B cell (primary cell): ENCODE data around the gene CCDC85C. TPM values are rescaled to one million over a fixed set of nuclear protein-coding genes. Genes with fewer than 3 reads are reported as not detected.

Experiments used
- ATAC-seq: fragments of 200-7000 bp; cut with Tn5 transposase; one replicate; pipeline ENCODE4 v1.10.0; 2021; ENCODE audit warnings: low read depth, mild to moderate bottlenecking, moderate number of reproducible peaks, moderate library complexity
- CTCF ChIA-PET: fragments of 350-600 bp; sonication (Branson Sonifier 250); formaldehyde crosslinking; loops from one replicate; lab custom pipeline; 2021; ENCODE audit warnings: antibody characterized with exemption, inconsistent platforms; lab: Charles Lee
- POLR2A ChIA-PET: fragments of 350-600 bp; sonication (Branson Sonifier 250); formaldehyde crosslinking; loops from one replicate; lab custom pipeline; 2021; ENCODE audit warnings: antibody characterized with exemption; lab: Charles Lee
- DNase-seq: peaks from one replicate; pipeline ENCODE4 v3.0.0; 2013
- H2AFZ ChIP-seq: 2 replicates; pipeline ENCODE4 v1.6.1; 2012; ENCODE audit warnings: mild to moderate bottlenecking, low read depth, low read length; ENCODE audit not compliant: insufficient read depth, poor library complexity, severe bottlenecking
- H3K27ac ChIP-seq, 2 donors: 1 replicate in 1 of 2; 2 replicates in 1 of 2; pipeline ENCODE4 v1.5.1; 2012 to 2013; ENCODE audit warnings: low read length in 2 of 2, mild to moderate bottlenecking in 2 of 2, moderate library complexity in 1 of 2
- H3K27me3 ChIP-seq, 4 experiments: fragments of 200-600 bp in 1 of 4; sonication (generic) in 1 of 4; replicated peaks in 1 of 4; 1 replicate in 2 of 4; 2 replicates in 2 of 4; pipeline versions ENCODE4 v1.6.1 to v1.7.0; 2013 to 2016; ENCODE audit warnings: low read length in 3 of 4, mild to moderate bottlenecking in 2 of 4, mixed read lengths in 1 of 4, moderate library complexity in 1 of 4; ENCODE audit not compliant: insufficient read depth in 4 of 4, control insufficient read depth in 3 of 4; ENCODE audit errors: control extremely low read depth in 1 of 4
- H3K36me3 ChIP-seq, 2 experiments: replicated peaks in 1 of 2; 1 replicate in 1 of 2; 2 replicates in 1 of 2; pipeline versions ENCODE4 v1.6.1 to v1.7.1; 2013; ENCODE audit warnings: low read length in 1 of 2; ENCODE audit not compliant: insufficient read depth in 2 of 2, control insufficient read depth in 1 of 2; ENCODE audit errors: control extremely low read depth in 1 of 2, extremely low read depth in 1 of 2
- H3K4me1 ChIP-seq, 2 donors: fragments of 200-600 bp in 1 of 2; sonication (generic) in 1 of 2; 1 replicate in 1 of 2; 2 replicates in 1 of 2; pipeline versions ENCODE4 v1.5.1 to v1.6.1; 2013 to 2017; ENCODE audit warnings: low read length in 2 of 2; ENCODE audit not compliant: control insufficient read depth in 2 of 2, insufficient read depth in 2 of 2
- H3K4me2 ChIP-seq: replicated peaks from 2 replicates; pipeline ENCODE3; 2012; ENCODE audit warnings: mild to moderate bottlenecking, low read depth, low read length; ENCODE audit not compliant: poor library complexity, severe bottlenecking
- H3K4me3 ChIP-seq, 5 experiments: fragments of 200-600 bp in 1 of 5; sonication (generic) in 1 of 5; 1 replicate in 3 of 5; 2 replicates in 2 of 5; pipeline versions ENCODE4 v1.5.1 to v1.7.0; 2011 to 2016; ENCODE audit warnings: low read length in 4 of 5, mild to moderate bottlenecking in 4 of 5, low read depth in 2 of 5, control low read depth in 1 of 5, moderate library complexity in 1 of 5; ENCODE audit not compliant: insufficient read depth in 1 of 5; ENCODE audit errors: control extremely low read depth in 1 of 5, extremely low read depth in 1 of 5
- H3K79me2 ChIP-seq: fragments of 200-600 bp; sonication (generic); one replicate; pipeline ENCODE4 v1.6.0; 2016; ENCODE audit warnings: low read length; ENCODE audit not compliant: control insufficient read depth, insufficient read depth
- H3K9ac ChIP-seq: fragments of 200-600 bp; sonication (generic); 2 replicates; pipeline ENCODE4 v1.6.1; 2017; ENCODE audit warnings: mild to moderate bottlenecking, low read length, moderate library complexity
- H3K9me3 ChIP-seq, 3 donors: one replicate each; pipeline versions ENCODE4 v1.6.1 to v1.7.1; 2013; ENCODE audit warnings: low read length in 2 of 3; ENCODE audit not compliant: control insufficient read depth in 2 of 3, insufficient read depth in 1 of 3; ENCODE audit errors: control extremely low read depth in 1 of 3
- H4K20me1 ChIP-seq: 2 replicates; pipeline ENCODE4 v1.6.0; 2012; ENCODE audit warnings: mild to moderate bottlenecking, low read length; ENCODE audit not compliant: insufficient read depth, control insufficient read depth, poor library complexity, severe bottlenecking
- H3K27ac Mint-ChIP-seq: one replicate; pipeline ENCODE4 v1.8.0; 2021; ENCODE audit warnings: mixed read lengths
- H3K27me3 Mint-ChIP-seq: one replicate; pipeline ENCODE4 v1.8.0; 2021; ENCODE audit warnings: mixed read lengths
- H3K4me1 Mint-ChIP-seq: one replicate; pipeline ENCODE4 v1.8.0; 2021; ENCODE audit warnings: mixed read lengths
- H3K4me3 Mint-ChIP-seq: one replicate; pipeline ENCODE4 v1.8.0; 2021; ENCODE audit warnings: mixed read lengths
- H3K9me3 Mint-ChIP-seq: one replicate; pipeline ENCODE4 v1.8.0; 2022; ENCODE audit warnings: mixed read lengths; ENCODE audit not compliant: insufficient read depth
- CTCF ChIP-seq: fragments of 200-600 bp; IDR thresholded peaks from one replicate; pipeline ENCODE4 v1.8.0; 2022; ENCODE audit warnings: antibody characterized with exemption, mild to moderate bottlenecking
- EZH2 ChIP-seq: IDR thresholded peaks from 2 replicates; pipeline ENCODE4 v1.6.1; 2012; ENCODE audit warnings: borderline replicate concordance, low read depth, mild to moderate bottlenecking, moderate library complexity, low read length; ENCODE audit not compliant: insufficient read depth, poor library complexity, severe bottlenecking
- WGBS: methylation state at CpG from one replicate; pipeline ENCODE4 v1.1.5; 2013; ENCODE audit warnings: missing lambda C conversion rate; ENCODE audit not compliant: insufficient coverage; 5-methylcytosine and 5-hydroxymethylcytosine counted together
- intact Hi-C: fragments of 100-400 bp; cut with micrococcal nuclease; formaldehyde crosslinking; loops from one replicate; pipeline ENCODE4 v1.10.0; 2022
- polyA plus RNA-seq: library from polyadenylated mRNA; depleted of rRNA; stranded (reverse); fragments of >200 nt; gene quantifications from 2 replicates; pipeline ENCODE4 v1.2.3, GENCODE V29; 2012
- total RNA-seq, 2 donors: library from RNA; stranded (reverse); fragments of 120-200 nt in 1 of 2; gene quantifications; 1 replicate in 1 of 2; 2 replicates in 1 of 2; pipeline versions ENCODE4 v1.2.3 to v1.2.4, GENCODE V29; 2013 to 2022

CCDC85C gene
- total and polyA plus RNA-seq, 2 donors (not counting 1 experiment from before 2014, with no cell fraction given) = 0.52 to 2.7 TPM

GRCh38 chr14:99535908-99536778 lies 67.9 kb downstream of the CCDC85C start:
- no peak for DNase-seq
- Mint-ChIP-seq H3K27ac (no peak overlapping the region), H3K9me3 (no peaks in the 10 kb centered on the region), H3K4me1 (peaks cover 2% of the 10 kb centered on the region), H3K4me3 (no peak overlapping the region), H3K27me3 (peaks cover 4% of the 10 kb centered on the region)
- H3K27ac ChIP-seq = no peak overlapping the region
- no peak for ATAC-seq
- WGBS = 89% methylated on average over 18 of the region's 24 CpGs
- H3K79me2 ChIP-seq = no peaks in the 10 kb centered on the region
- H2AFZ ChIP-seq = no peak overlapping the region
- TF ChIP-seq CTCF = no peak
- H3K9me3 ChIP-seq = no peaks in the 10 kb centered on the region
- no peaks in the 10 kb centered on the region for H3K4me1 ChIP-seq
- ChIA-PET CTCF (no interaction called here), POLR2A (no interaction called here)
- H3K9ac ChIP-seq = no peak overlapping the region
- intact Hi-C loops = no loop called here
- no peaks in the 10 kb centered on the region for H3K27me3 ChIP-seq
- no peaks in the 10 kb centered on the region for H3K36me3 ChIP-seq
- H3K4me2 ChIP-seq = no peak overlapping the region
- no peak overlapping the region for H3K4me3 ChIP-seq
- no peaks in the 10 kb centered on the region for H4K20me1 ChIP-seq

- intact Hi-C loops = no loop called here
- ATAC-seq = no peak
- ChIA-PET POLR2A (no interaction called here), CTCF (no interaction called here)
- TF ChIP-seq CTCF = no peak
- TF ChIP-seq EZH2 = no peak
- no peak overlapping the region for H3K4me3 Mint-ChIP-seq
- H3K27me3 Mint-ChIP-seq = no peaks in the 10 kb centered on the region
- H3K79me2 ChIP-seq = no peaks in the 10 kb centered on the region
- no peaks in the 10 kb centered on the region for H3K9me3 ChIP-seq
- DNase-seq = no peak
- no peaks in the 10 kb centered on the region for H3K9me3 Mint-ChIP-seq
- H2AFZ ChIP-seq = no peak overlapping the region
- no peaks in the 10 kb centered on the region for H3K27me3 ChIP-seq
- H3K27ac ChIP-seq = no peak overlapping the region
- no peak overlapping the region for H3K4me2 ChIP-seq
- no peak overlapping the region for H3K4me3 ChIP-seq
- WGBS = 88% methylated on average over 6 of the region's 8 CpGs
- no peak overlapping the region for H3K9ac ChIP-seq
- no peaks in the 10 kb centered on the region for H3K4me1 ChIP-seq
- peaks cover 2% of the 10 kb centered on the region for H3K4me1 Mint-ChIP-seq
- H3K27ac Mint-ChIP-seq = no peak overlapping the region
- no peaks in the 10 kb centered on the region for H4K20me1 ChIP-seq
- H3K36me3 ChIP-seq = no peaks in the 10 kb centered on the region
These were observed 68.6 kb downstream of the CCDC85C start for GRCh38 chr14:99535448-99535847.
